GM18867 (cell line): ENCODE data around the gene APP.

Experiments used
- ATAC-seq: cut with Tn5 transposase; IDR thresholded peaks from one replicate; pipeline ENCODE4 v1.9.1; 2021; ENCODE audit warnings: mild to moderate bottlenecking, moderate library complexity; ENCODE audit not compliant: unreplicated experiment

The APP gene

DNA sequence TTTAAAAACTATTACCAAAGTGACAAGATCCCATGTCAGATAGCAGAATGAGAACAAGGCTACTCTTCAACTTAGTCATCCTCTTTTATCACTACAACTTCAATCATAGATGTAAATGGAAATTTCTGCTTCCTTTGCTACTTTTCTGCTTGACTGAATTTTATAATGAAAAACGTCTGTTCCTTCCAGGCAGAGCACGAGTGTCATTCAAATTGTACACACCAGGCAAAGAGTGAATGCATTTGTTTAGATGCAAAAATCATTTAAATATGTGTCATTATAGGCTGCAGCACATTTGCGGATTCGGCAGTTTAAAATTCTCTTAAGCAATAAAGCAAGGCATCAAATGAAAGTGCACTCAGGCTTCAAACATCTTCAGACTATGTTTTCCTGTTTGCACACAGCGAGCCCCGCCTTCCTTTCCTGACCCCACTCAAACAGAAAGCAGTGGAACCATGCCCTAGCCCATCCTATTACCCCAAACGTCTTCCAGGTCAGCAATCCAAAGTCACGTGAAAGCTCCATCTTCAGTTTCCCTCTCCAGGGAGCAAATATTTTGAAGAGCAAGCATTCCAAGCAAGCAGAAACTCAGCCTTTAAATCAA, 99.6 kb downstream of the APP start:
- no peak for ATAC-seq

DNA sequence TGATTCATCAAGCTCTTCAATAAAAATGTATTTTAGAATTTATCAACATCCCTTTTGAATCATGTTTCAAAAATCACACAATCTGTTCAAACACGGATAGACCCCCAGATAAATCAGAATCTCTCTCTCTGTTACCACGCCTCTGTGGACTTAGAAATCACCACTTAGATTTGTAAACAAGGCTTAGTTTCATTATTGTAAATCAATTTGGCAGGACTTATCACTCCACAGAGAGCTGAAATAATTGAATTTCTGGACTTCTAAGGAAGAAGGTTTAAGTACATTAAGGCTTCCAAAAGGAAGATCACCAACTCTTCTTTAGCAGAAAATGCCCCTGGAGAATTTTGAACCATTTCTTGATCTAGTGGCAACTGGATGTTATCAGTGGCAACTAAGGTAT, 100.4 kb downstream of the APP start:
- no peak for ATAC-seq

DNA sequence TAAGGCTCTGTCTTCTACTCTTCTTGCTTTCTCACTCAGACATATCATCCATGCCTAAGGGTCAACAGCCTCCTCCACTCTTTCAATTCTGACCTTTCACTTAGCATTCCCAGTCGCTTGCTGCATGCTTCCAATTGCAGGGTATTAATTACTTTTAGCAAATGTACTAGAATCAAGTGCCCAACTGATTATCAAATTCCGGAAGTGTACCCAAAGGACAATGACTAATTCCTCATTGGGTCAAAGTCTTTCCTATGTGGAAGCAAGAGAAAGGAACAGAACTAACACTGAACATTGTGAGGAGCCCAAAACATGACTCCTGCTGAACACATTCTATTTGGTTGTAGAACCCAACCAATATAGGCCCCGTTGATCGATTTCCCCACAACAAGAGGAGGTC, 101.8 kb downstream of the APP start:
- ATAC-seq, result no peak

DNA sequence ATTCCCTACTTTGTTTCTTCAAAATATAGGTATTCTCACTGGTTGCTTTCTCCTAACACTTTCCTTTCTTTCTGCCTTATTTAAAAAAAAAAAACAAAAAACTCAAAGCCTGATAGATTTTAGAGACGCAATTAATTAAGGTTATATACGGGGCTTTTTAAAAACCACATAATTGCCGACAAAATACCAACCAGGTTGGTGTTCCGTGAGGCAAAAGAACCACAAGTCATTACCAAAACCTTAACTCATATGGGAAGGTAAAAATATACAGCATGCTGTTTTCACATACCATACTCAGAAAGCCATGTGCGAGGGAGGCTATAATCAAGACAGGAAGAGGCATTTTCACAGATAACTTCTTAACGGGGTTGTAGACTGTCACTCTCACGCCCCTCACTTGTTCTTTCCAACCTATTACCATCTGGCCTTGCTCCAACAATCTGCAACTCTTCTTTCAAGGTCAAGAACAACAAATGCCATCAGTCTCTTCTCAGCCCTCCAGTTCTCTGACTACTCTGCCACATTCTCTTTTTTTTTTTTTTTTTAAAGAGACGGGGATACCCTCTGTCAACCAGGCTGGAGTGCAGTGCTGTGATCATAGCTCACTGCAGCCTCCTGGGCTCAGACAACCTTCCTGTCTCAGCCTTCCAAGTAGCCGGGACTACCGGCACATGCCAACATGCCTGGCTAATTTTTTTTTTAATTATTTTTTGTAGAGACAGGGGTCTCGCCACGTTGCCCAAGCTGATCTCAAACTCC, 102.6 kb downstream of the APP start:
- ATAC-seq, result no peak

DNA sequence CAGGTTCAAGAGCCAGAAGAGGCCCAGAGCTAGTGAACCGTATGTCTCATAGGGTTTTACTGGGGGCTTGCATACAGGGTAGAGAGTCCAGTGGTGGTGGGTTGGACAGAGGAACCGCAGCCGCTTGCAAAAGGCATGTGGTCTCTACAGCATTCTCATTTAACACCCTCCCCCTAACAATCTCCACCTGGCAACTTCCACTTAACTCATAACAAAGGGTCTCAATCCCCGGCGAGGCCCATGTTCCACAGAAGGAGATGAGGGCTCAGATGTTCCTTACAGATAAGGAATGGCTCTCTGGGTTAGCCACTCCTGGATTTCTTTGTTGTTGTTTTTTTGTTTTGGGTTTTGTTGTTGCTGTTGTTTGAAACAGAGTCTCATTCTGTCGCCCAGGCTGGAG, 106.1 kb downstream of the APP start:
- no peak for ATAC-seq

DNA sequence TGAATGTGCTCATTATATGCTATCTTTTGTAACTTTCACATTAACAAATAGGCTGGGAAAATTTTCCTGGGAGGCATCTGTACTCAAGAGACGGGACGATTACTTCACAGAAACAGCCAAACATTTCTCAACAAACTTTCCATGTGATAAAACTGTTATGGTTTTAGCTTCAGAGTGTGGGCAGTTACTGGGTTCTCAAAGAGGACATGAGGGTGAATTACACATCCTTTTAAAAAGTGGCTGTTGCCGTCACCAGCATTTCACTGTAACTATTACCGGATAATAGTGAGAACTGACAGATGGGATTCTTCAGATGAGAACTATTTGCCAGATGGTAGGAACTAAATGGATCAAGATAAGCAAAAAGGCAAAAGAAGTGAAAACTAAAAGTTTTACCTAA, 109.1 kb downstream of the APP start:
- ATAC-seq, result no peak

DNA sequence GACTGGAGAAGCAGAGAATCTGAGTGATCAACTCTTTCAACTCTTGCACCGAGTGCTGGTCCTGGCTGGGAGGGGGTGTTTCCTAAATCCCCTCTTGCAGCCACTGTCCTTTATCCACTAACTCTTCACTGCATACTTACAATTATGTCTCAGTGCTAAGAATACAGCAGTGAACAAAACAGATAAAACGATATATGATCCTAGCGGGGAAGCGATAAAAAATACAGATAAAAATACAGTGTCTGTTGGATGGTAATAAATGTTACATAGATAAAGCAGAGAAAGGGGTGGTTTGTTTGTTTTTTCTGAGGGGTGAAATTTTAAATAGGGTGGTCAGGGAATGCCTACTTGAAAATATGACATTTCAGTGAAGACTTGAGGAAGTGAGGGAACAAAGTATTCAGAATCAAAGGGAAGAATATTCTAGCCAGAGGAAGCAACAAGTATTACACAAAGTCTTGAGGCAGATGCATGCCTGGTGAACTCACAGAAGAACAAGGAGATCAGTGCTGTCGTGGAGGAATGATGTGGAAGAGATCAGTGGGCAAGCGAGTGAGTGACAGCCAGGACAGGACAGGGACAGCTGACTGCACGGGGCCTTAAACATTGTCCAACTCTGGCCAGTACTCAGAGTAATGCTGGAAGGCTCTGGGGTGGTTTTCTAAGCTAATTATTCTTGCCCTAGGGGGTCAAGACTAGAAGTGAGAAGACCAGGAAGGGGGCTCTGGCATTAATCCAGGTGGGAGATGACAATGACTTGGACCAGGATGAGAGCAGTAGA, 110.0 kb downstream of the APP start:
- no peak for ATAC-seq

DNA sequence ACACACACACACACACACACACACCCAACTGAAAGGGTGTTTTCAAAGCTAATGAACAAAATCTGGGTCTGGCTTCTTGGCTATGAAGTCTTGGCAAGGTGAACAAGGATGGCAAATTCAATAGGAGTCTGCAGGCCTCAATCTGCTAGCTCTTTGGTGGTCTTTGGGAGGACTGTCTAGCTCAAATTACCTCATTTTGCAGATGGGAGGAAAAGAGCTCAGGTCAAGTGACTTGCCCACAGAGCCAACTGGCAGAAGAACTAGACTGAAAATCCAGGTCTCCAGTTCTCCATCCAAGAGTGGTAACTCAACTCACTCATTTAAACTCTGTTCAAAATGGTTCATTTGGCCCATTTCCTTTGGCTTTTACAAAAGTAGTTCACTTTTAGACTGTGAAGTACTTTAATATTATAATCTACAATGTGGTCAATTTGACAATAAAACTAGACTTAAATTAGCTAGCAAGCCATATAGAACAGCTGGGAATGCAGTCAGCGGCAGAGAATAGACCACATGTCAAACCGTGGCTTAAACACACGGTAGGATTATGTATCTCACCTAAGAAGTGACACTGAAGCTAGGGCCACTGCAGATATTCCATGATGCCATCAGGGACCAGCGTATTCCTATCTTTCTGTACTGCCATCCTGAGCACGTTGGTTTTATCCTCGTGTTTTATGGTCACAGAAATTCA, 112.9 kb downstream of the APP start:
- no peak for ATAC-seq

DNA sequence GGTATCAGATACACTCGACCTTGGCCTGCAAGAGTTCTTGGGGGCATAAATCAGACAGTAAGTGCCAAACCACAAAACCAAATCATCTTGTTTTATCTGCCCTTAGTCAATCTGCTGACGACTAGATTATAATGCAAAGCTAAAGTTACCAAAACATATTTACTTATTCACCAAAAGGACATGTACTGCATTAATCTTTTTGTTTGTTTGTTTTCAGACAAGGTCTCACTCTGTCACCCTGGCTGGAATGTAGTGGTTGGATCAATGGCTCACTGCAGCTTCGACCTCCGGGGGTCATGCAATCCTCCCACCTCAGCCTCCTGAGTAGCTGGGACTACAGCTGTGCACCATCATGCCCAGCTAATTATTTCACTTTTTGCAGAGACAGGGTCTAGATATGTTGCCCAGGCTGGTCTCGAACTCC, 114.7 kb downstream of the APP start:
- no peak for ATAC-seq

DNA sequence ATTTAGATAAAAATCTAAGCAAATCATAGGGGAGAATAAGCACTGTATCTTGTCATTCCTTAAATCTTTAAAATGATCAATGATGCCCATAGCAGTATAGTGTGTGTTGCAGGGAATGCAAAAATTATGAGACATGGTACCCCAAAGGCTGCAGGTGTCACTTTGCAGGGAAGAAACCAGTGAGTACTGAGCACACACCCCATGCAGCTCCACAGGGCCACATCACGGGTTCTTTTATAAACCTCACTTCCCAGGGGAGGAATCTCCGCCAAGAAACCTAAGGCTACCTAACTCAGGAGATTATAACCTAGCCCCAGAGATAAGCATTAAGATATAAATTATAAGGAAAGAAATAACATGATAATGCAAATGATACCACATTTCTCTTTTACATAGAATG, 115.6 kb downstream of the APP start:
- no peak for ATAC-seq

DNA sequence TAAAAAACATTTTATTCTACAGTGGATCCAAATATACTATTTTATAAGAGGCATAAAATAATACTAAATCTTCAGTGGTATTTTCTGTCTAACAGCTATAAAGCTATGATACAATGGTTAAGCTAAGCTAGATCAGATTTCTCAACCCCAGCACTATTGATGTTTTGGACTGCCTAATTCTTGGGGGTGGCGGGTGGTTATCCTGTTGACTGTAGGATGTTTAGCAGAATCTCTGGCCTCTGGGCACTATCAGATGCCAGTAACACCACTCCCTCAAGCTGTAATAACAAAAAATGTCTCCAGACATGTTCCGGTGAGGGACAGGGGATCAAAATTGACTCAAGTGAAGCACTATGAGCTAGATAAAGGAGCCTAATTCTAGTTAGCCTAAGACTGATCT, 118.5 kb downstream of the APP start:
- ATAC-seq, result no peak

DNA sequence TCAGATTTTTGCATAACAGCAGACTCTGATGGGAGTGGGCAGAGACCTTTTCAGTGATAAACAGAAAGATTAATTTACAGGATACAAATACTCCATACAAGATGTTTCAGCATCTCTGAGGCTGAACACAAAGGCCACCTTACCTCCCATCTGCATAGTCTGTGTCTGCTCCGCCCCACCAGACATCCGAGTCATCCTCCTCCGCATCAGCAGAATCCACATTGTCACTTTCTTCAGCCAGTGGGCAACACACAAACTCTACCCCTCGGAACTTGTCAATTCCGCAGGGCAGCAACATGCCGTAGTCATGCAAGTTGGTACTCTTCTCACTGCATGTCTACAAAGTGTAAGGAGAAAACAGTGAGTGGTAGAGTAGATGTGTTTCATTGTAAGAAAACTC, 119.7 kb downstream of the APP start:
- no peak for ATAC-seq

DNA sequence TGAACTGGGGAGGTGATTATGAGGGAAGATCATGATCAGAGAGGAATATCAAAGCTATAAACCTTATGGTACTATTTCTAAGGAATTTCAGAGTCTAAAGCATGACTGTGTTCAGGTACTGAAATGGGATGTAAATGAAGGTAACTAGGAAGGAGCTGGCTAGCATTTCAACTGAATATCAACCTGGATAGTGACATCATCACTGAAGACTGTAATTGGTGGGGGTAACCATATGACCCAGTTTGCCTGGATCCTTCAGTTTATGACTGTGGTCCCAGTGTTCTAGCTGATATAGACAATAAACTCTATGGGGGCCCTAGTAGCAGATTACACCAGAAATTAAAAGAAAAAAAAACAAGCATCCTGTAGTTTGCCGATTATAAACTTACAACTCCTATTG, 120.8 kb downstream of the APP start:
- ATAC-seq, result no peak

DNA sequence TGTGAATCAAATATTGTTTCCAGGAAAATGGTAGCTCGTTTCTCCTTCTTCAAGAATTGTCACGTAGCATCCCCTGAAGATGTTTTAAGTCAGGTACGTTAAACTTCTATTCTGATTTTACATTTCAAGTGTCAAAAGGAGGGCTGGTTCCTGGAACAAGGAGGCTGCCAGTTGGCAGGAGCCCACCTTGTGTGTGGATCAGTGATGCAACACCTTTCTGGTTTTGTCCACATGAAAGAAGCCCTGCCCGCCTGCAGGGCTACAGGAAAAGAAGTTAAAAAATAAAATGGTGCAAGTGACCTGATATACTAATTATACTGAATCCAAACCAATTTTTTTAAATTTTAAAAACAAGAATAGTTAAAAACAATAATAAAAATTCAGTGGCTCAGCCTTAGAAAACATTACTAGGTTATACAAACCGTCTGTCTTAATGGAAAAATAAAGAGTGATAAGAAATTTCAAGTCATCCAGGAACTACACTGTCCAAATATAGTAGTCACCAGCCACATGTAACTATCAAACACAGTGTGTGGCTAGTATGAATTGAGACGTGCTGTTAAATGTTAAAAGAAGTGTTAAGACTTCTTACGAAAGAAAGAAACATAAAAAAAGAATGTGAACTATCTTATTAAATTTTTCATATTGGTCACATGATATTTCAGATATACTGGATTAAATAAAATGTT, 123.1 kb downstream of the APP start:
- no peak for ATAC-seq

DNA sequence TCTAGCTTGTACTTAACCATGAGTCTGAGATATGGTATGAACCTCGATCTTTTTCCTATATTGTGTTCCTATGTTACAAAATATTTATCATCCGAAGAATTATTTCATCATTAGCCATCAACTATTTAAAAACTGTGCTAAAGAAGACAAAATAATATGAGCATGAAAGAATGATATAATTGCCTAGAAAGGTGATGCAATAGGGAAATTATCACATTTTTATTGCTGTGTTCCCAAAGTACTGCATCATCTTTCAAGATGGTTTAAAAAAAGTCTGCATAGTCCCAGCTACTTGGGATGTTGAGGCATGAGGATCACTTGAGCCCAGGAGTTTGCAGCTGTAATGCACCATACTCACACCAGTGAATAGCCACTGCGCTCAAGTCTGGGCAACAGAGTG, 126.7 kb downstream of the APP start:
- ATAC-seq, result no peak

DNA sequence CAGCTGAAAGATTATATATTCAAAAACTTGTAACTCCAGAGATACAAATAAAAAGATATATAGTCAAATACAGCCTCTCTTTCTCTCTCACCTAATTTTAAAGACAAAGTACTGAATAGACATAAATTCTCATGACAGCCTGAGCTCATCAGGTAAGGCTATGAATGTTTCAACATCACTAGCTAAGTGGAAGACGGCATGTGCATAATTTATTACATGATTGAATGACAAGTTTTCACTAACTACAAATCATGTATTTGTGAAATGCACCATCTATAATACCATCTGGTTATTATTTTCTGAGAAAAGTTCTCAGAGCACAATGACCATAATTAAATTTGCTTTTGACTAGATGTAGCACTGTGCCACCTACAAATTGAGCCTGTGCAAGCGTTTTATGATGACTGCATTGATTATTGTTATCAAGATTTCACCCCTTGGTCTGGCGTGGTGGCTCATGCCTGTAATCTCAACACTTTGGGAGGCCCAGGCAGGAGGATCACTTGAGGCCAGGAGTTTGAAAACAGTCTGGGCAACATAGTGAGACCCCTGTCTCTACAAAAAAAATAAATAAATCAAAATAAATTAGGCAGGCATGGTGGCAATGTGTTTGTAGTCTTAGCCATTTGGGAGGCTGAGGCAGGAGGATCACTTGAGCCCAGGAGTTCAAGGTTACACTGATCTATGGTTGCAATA, 128.2 kb downstream of the APP start:
- no peak for ATAC-seq

DNA sequence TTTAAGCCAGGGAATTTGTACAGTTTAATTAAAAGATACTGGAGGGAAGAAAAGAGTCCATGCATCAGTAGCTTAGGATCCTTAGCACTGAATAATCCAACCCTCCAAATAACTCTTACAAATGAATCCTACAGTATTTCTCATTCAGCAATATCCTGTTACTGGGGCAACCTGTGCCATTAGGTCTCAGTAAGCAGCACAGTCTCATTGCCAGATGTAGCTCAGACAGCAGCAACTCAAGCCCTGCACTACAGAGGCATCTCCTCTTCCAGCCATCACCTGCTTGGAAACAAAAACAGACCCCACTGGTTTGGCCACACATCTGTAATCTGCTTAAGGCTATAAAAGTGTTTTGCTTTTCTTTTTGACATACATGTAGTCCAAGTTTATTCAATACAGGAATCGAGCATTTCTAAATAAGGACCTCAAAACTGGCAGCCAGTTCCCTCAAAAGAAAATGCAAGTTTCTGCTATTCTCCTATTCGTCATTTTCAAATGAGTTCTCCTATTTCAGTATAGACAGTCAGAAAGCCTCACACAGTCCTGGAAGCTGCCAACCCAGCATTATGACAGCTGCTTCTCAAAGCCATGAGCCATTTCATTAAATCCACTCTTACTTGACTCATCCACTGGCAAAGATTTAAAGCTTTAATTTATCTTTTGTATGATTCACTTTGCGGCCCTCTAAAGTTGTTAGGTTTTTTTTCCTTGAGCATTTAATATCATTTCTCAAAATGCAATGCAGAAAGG, 129.0 kb downstream of the APP start:
- no peak for ATAC-seq

DNA sequence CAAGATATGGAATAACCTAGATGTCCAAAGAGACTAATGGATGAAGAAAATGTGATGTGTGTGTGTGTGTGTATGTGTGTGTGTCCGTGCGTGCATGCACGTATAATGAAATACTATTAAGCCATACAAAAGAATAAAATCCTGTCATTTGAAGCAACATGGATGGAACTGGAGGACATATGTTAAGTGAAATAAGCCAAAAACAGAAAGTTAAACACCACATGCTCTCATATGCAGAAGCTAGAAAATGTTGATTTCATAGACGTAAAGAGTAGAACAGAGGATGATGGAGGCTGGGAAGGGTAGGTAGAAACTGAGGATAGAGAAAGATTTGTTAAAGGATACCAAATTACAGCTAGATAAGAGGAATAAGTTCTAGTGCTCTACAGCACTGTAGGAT, 133.7 kb downstream of the APP start:
- no peak for ATAC-seq

DNA sequence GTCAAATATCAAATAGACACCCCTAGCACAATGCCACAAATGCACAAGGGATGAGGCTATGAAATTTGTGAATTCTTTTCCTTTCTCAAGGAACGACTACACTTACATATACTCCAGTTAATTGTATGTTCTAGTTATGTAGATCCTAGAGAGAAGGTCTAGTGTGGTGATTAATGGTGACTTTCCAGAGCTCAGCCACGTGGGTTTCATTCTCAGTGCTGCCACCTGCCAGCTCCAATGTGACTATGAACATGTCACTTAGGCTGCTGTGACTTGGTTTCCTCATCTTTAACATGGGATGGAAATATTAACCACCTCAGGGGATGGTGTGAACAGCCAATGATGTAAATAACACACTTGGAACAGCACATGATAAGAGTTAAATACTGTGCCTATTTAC, 138.3 kb downstream of the APP start:
- ATAC-seq, result no peak

DNA sequence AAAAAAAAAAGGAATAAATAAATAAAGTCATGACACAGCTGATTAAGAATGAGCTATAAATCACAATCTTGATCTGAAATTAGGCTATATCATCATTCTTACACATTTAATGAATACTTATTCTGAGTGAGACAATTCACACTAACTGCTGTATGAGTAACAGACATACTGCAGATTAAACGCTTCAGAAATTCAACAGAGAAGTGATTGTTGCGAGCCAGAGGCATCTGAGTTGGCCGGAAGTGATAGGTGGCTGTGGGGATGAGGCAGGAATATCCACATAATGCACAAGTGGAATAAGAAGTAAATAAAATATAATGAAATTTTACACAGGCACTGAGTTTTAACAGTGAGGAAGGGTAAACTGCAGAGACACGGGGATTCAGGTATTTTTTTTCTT, 142.4 kb downstream of the APP start:
- ATAC-seq, result no peak
